Measurements from ENCODE around the gene SIGLEC9. TPM values are rescaled to one million over a fixed set of nuclear protein-coding genes. Genes with fewer than 3 reads are reported as not detected.
A peak's percentile ranks its signal among the peaks of the same experiment; 100 is the strongest.

The SIGLEC9 gene
- total and polyA plus RNA-seq, 8 donors, result 0.19 to 4.1 (median 0.91) TPM

GRCh38 chr19:51123381-51123800 is 1.3 kb upstream of the SIGLEC9 start:
- FAIRE-seq, result no peak
- peak in 1 of 6 donors; percentile 39 for DNase-seq
- H3K36me3 ChIP-seq, result no peaks in the 10 kb centered on the region
- no peaks in the 10 kb centered on the region for H3K4me1 ChIP-seq
- no peak for TF ChIP-seq CTCF (IDR thresholded peaks at IDR 0.05)
- no peaks in the 10 kb centered on the region for H3K27me3 ChIP-seq
- ATAC-seq, result no peak
- intact Hi-C loops (cut with DNase I), result no loop called here
- WGBS, 2 donors, result 45 to 52% methylated on average over 6 of the region's 6 CpGs
- H3K9me3 ChIP-seq, result no peaks in the 10 kb centered on the region
- peak overlapping the region in 1 of 4 donors; percentile 23 for H3K27ac ChIP-seq
- no peak overlapping the region for H3K4me3 ChIP-seq

GRCh38 chr19:51123802-51124201 is 904 bp upstream of the SIGLEC9 start:
- Histone ChIP-seq H3K4me1 (no peaks in the 10 kb centered on the region), H3K36me3 (no peaks in the 10 kb centered on the region), H3K4me3 (no peak overlapping the region), H3K27ac (peak overlapping the region in 2 of 4 donors; percentile 8 to 12), H3K9me3 (no peaks in the 10 kb centered on the region), H3K27me3 (no peaks in the 10 kb centered on the region)
- FAIRE-seq (no peak), ATAC-seq (no peak), DNase-seq (no peak)
- WGBS, 2 donors, result 52 to 66% methylated on average over 9 of the region's 9 CpGs
- intact Hi-C loops (cut with DNase I), result no loop called here
- no peak for TF ChIP-seq CTCF (IDR thresholded peaks at IDR 0.05)

- DNase-seq, result no peak
- Histone ChIP-seq H3K36me3 (no peaks in the 10 kb centered on the region), H3K27ac (peak overlapping the region in 2 of 4 donors; percentile 8 to 12), H3K4me1 (no peaks in the 10 kb centered on the region), H3K9me3 (no peaks in the 10 kb centered on the region), H3K27me3 (no peaks in the 10 kb centered on the region), H3K4me3 (no peak overlapping the region)
- TF ChIP-seq CTCF (IDR thresholded peaks at IDR 0.05), result no peak
- WGBS, 2 donors, result 56 to 59% methylated on average over 9 of the region's 9 CpGs
- intact Hi-C loops (cut with DNase I), result no loop called here
- FAIRE-seq, result no peak
- ATAC-seq, result no peak
Measured at GRCh38 chr19:51124216-51124615, 490 bp upstream of the SIGLEC9 start.

- no peak for TF ChIP-seq CTCF (IDR thresholded peaks at IDR 0.05)
- H3K27ac ChIP-seq, result peak overlapping the region in 1 of 4 donors; percentile 39
- no peaks in the 10 kb centered on the region for H3K36me3 ChIP-seq
- H3K9me3 ChIP-seq, result no peaks in the 10 kb centered on the region
- H3K27me3 ChIP-seq, result no peaks in the 10 kb centered on the region
- DNase-seq (no peak), ATAC-seq (no peak), FAIRE-seq (no peak)
- no peaks in the 10 kb centered on the region for H3K4me1 ChIP-seq
- intact Hi-C loops (cut with DNase I), result no loop called here
- H3K4me3 ChIP-seq, result peak overlapping the region in 1 of 4 donors; percentile 13
- WGBS, 2 donors, result 60 to 79% methylated on average over 15 to 16 of the region's 16 CpGs
Measured at GRCh38 chr19:51125421-51126075, 842 bp downstream of the SIGLEC9 start.

- Histone ChIP-seq H3K27me3 (no peaks in the 10 kb centered on the region), H3K36me3 (no peaks in the 10 kb centered on the region), H3K4me3 (peak overlapping the region in 1 of 4 donors; percentile 7), H3K27ac (no peak overlapping the region), H3K4me1 (no peaks in the 10 kb centered on the region), H3K9me3 (no peaks in the 10 kb centered on the region)
- intact Hi-C loops (cut with DNase I), result no loop called here
- DNase-seq (peak in 1 of 6 donors; percentile 30), ATAC-seq (no peak), FAIRE-seq (no peak)
- 48 to 57% methylated on average over 6 of the region's 6 CpGs for WGBS, 2 donors
- no peak for TF ChIP-seq CTCF (IDR thresholded peaks at IDR 0.05)
Measured at GRCh38 chr19:51127032-51127431, 2.3 kb downstream of the SIGLEC9 start.
